ENCODE results near the gene UBAC2.
"Not testable (repeated sequence)": the region's sequence is repeated elsewhere in the genome, so short reads cannot be mapped to it uniquely, and the experiment has no call there.

UBAC2 gene

DNA sequence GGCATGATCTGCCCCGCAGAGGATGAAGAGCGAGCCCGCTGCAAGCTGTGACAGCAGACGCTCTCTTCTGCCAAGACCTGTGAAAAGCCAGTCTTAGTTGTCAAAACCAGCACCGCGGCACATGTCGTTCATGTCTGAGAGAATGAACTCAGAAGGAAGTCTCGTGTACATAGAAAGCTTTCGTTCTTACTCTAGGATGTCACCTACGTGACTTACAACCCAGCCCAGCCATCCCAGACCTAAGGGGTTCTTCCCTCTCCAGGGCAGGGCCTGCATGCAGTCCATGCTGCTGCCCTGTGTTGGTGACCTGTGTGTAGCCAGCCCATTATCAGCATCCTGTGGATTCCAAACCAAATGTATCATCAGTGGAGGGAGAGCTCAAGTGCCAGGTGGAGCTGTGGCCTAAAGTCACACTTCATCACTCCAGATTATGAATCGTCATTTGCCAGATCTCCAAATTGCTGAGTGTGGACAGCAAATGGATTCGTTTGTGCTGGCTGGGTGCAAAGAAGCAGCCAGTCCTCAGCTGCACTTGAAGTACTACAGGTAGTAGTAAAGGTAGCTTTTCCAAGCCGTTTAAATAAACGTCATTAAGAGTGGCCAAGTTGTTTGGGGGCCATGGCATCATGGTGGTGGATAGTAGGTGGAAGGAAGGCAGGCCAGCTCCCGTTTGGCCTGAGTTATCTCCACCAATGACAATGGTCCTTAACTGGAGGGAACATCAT lies 180.4 kb downstream of the UBAC2 start:
- DNase-seq (ENCODE audit: low spot score), result no peak

DNA sequence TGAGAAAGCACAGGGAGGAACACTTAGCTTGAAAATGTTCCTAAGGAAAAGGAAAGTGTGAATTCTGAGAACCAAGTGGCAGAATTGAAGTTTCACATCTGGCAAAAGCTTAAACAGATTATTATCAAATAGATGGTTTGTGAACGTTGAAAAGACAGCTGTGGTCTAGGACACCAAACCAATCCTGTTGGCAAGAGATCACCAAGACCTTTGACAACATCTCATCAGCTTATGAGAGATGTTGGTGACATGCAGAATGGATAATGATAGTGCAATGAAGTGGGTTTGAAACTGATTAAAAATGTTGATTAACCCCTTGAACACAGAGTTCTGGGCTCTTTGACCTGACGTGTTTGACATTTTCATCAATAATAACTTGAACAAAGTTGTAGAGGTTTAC lies 181.1 kb downstream of the UBAC2 start:
- DNase-seq (ENCODE audit: low spot score), result no peak

DNA sequence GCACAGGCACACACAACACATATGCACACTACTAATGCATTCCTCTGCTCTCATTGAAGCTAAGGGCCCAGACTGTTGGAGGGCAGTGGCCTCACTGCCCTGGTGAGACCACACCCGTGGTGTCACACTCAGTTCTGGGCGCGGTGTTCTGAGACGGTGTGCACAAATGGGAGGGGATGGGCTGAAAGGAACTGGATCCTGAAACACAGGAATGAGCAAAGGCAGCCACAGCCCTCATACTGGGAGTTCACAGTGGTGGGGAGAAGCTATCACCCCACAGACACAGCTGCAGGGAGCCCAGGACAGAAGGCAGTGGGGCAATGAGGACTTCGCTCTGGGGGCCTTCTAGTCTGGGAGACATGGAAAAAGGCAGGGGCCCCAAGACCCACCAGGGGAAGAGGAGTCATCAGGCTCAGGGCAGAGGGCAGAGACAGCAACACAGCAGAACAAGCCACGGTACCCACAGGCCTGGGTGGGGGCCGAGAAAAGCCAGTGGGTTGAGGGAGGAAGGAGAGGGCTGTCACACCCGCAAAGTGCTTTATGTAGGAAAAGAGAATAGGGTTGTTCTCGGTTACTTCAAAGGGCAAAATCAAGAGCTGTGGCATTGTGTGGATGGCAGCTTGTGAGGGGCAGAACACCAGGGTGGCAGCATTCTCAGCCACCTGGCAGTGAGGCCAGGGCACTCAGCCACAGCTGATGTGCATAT lies 181.9 kb downstream of the UBAC2 start:
- no peak for DNase-seq (ENCODE audit: low spot score)

DNA sequence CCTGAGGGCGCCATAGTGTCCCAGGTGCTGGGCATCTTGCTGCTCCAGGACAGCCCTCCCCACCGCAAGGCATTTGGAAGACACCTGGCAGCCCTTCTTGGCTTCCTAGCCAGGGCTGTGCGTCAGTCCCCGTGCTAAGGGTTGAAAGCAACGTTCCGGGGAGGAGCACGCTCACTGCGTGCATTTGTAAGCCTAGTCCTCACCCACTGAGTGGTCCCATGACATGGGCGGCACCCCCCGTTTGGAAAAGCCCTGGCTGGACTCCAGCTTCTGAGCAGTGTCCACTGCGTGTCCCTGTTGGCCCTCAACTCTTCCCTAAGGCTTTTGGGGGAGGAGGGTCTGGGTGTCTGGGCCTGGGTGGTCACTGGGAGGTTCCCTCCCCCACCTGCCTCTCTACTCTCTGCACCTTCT lies 182.9 kb downstream of the UBAC2 start:
- no peak for DNase-seq (ENCODE audit: low spot score)

DNA sequence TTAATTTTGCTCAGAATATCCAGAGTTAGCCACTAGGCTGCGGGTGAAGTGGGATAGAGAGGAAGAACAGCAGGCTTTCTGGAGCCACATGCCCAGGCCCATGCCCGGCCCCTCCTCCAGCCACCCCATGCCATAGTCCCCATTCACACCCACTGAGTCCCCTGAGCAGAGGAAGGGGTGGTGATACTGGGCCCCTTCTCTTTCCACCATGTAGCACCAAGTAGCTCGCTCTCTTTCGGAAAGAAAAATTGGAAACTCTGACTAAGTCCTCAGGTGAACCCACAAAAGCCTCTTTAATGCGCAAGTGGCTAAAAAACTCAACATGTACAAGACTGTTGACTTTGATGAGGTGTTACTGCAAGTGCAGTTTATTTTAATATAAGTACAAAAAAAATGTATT lies 183.3 kb downstream of the UBAC2 start:
- DNase-seq (ENCODE audit: low spot score), result no peak

DNA sequence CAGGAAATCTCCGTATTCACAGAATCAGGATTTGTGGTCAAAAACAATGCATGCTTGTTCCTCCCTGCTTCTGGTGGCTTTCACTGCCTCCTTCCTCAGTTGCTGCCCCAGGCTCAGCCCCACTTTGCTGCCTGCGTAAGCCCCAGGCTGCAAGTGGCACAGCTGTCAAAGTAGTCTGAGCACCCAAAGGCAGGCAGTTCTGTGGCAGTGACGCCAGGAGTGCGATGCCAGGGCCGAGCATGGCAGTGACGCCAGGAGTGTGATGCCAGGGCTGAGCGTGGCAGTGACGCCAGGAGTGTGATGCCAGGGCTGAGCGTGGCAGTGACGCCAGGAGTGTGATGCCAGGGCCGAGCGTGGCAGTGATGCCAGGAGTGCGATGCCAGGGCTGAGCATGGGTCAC lies 183.8 kb downstream of the UBAC2 start:
- no peak for DNase-seq (ENCODE audit: low spot score)

DNA sequence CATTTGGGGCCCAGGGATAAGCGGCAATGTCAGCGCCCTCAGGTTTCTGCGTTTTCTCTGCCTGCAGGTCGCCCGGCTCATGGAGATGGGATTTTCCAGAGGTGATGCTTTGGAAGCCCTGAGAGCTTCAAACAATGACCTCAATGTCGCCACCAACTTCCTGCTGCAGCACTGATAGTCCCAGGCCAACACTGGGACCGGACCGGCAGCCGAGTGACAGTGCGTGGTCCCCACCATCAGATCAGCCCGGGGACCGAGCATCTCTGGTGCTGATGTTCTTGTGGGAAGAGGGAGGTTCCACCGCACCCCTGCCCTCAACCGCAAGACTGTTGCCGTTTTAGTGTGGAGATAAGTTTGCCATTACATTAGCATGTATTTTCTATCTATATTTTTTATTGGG lies 184.5 kb downstream of the UBAC2 start:
- no peak for DNase-seq (ENCODE audit: low spot score)

DNA sequence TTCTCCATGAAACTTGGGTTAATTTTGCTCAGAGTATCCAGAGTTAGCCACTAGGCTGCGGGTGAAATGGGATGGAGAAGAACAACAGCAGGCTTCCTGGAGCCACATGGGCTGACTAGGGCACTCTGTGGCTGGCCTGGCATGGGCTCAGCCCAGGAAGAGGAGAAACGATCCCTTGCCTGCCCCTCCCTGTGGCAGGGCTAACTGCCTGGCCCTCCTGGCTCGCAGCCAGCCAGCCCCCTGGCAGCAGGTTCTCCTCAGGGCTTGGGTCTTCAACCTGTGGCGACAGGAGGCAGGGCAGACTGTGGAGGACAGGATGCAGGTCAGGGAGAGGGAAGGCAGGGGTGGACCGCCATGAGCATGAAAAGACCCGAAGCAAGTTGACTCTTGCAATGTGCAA lies 185.3 kb downstream of the UBAC2 start:
- no peak for DNase-seq (ENCODE audit: low spot score)

DNA sequence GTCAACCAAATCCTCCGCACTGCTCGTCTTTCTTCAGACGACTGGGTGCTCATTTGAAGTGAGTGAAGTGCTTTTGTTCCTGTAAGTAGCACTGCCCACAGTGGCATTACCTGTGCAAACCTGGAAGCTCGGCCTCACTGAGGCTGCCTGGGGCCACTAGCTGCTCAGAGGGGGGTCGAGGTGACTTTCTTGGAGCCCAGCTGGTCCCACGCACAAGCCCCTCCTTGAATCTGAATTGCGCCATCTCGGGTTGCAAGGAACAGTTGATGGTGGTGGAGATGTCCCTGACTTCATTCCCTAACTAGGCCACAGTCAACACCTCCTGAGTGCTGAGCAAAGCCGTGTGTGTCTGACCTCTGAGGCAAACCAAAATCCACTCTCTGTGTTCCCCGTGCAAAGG lies 185.8 kb downstream of the UBAC2 start:
- no peak for DNase-seq (ENCODE audit: low spot score)

DNA sequence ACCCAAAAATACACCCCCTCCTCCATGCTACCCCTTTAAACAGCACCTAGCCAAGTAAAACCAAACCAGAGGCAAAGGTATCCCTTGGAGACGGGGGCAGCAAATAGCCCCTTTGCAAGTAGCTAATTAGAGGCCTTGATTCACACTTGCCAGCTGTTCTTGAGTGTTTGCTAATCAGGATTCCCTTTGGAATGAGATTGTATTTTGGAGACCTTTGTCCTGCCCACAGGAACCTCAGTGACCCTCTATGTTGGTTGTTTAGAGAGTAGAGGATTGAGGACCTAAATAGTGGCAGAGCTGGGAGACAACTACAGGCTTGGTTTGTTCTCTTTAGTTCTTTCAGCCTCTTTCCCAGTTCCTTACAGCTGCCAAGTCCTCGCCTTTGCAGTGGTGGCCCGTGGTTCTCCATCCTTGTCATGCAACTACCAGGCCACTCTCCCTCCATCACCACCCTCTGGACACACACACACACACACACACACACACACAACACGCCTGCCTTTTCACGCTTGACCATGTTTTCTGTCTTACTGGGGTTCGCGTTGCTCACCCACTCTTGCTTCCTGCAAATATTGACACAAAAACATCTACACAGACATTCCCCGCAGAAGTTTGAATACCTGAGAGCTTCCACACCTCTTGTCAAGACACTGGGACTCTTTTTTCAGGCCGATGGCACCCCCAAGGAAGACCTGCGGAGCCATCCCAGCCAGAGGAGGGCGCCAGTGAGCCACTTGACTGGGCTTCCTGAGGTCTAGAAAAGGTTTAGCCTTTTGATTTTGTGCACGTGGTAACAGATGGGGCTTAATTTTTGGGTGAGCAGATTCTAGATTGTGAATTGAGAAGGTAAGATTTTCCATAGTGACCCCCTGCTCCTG lies 186.5 kb downstream of the UBAC2 start:
- peak; percentile 22 for DNase-seq (ENCODE audit: low spot score)

DNA sequence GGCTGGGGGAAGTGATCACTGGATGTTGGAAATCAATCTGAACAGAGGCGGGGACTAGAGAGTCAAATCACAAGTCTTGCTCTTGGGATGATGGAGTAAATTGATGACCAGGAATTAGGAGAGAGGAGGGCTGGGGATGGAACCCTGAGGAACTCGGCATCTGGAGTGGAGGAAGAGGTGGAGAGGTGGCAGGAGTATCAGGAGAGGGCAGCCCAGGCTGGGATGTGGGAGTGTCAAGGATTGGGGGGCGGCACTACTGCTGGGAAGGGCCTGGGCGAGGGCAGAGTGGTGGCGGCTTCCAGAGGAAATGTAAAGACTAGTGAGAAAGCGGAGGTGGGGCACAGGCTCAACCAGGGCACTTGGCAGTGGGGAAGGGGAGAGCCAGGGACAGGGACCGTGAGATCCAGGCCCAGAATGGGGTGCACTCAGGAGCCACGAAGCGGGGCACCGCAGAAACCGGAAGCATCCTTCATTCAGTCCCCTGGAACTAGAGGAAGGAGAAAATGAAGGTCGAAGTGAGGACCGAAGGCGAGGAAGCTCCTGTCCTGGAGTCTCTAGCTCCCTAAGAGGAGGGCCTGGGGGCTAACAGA lies 187.8 kb downstream of the UBAC2 start:
- DNase-seq (ENCODE audit: low spot score), result no peak

DNA sequence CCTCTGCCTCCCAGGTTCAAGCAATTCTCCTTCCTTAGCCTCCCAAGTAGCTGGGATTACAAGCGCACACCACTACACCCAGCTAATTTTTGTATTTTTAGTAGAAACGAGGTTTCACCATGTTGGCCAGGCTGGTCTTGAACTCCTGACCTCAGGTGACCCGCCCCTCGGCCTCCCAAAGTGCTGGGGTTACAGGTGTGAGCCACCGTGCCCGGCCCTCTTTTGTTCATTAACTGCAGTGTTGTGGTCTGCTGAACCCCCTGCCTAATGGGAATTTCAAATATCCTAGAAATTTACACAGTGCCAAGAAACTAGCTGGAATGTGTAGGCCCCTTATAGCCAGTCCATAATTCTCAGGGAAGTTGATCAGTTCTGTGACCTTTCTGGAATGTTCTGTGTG lies 188.4 kb downstream of the UBAC2 start:
- not testable (repeated sequence) for DNase-seq (ENCODE audit: low spot score)

DNA sequence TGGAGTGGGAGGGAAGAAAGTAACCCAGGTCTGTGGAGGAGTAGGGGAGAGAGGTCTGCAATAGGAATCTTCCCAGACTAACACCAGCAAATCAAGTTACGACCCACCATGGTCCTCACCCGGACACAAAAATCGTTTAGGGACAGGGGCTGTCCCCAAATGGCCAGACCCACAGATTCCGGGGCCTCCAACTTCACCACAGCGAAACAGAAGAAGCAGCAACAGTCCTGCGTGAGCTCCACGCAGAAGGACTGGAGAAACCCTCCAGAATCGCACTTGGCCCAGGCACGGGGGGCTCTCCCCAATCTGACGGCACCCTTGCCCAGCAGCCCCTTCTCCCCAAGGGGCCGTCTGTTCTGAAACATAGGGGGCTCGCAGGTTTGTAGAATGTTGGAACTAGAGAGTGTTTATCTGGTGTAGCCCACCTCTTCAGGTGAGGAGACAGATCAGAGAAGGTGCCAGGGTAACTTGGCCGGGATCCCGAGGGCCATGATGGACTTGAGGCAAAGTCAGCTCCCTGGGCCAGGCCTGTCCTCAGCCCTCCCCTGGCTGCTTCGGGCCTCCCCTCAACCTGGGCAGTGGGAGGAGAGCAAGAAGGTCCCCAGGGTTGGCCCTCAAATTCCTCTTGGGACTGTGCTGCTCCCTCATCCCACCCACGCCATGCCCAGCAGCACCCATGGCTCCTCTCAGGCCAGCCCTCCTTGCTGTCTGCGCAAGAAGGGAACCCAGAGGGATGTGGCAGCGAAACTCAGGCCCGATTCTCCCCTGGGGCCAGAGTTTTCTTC lies 189.1 kb downstream of the UBAC2 start:
- no peak for DNase-seq (ENCODE audit: low spot score)

DNA sequence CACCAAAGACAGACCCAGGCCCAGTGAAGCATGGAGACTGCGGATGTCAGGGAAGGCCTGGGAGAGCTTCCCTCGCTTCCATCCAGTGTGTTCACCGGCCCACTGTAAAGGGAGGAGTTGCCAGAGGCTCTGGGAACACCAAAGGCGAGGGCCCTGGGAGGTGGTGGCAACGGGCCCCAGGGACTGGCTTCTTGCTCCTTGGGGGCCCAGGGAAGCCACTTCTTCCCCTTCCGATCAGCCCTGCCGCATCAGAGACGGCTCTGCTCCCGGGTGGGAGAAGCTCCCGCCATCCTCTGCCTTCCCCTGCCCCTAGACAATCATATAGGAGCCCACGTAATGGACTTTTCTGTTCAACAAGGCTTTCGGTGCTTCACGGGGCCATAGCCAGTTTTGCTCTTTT lies 189.9 kb downstream of the UBAC2 start:
- no peak for DNase-seq (ENCODE audit: low spot score)

DNA sequence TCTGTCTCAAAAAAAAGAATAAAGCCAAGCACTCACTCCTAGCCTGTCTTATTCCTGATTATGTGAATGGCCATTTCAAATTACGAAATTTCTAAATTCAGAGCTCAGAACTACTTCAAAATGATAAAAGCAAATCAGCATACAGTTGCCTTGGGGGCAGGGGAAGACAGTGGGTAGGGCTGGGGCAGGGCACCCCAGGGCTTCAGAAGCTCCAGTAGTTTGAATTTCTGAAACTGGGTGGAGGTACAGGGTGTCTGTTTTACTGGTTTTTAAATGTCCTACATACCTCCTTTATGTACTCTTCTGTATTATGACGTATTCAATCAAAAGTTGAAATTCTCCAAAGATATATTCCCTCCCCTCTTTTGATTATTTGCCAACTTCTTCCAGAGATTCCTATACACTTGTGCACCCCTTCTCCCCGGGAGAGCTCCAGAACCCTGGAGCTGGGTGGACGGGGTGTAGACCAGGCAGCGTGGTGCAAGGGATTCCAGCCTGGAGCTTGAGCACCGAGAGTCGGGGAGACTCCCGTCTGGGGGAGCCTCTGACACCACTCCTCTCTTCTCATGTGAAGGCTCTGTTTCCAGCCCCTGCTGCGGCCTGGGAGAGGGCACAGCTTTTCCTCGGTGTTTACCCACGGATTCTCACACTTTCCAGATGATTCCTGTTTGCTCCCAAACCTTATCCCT lies 191.3 kb downstream of the UBAC2 start:
- no peak for DNase-seq (ENCODE audit: low spot score)

DNA sequence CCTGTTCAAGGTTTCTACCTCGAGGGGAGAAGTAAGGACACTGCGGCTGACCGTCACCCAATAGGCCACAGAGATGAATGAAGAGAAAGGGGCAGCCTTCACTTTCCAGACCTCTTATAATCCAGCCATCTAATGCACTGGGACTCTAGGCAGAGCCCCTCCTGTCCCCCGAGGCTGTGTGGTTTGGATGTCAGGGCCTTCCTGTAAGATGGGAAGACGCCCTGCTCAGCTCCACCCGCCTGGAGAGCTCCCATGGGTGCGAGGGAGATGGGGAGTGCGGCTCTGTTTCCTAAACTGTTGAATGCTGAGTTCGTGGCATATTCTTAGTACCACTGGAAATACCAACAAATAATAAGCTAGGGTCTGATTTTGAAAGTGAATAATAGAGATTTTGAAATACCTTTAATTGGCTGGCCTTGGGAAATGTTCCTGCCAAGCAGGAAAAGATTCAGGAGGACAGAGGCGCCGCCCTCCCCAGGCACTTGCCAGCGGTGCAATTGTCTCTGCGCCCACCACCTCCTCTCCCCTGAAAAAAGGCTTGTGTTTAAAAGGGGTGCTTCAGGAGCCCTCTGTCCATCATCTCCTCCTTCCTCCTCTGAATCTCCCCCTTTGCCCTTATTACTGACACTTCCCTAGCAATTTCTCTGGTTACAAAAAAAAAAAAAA lies 191.9 kb downstream of the UBAC2 start:
- no peak for DNase-seq (ENCODE audit: low spot score)

DNA sequence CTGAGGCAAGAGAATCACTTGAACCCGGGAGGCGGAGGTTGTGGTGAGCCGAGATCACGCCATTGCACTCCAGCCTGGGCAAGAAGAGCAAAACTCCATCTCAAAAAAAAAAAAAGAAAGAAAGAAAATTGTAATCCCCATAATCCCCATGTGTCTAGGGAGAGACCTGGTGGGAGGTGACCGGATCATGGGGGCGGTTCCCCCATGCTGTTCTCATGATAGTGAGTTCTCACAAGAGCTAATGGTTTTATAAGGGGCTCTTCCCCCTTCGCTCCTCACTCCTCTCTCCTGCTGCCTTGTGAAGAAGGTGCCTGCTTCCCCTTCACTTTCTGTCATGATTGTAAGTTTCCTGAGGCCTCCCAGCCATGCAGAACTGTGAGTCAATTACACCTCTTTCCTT lies 192.7 kb downstream of the UBAC2 start:
- not testable (repeated sequence) for DNase-seq (ENCODE audit: low spot score)

DNA sequence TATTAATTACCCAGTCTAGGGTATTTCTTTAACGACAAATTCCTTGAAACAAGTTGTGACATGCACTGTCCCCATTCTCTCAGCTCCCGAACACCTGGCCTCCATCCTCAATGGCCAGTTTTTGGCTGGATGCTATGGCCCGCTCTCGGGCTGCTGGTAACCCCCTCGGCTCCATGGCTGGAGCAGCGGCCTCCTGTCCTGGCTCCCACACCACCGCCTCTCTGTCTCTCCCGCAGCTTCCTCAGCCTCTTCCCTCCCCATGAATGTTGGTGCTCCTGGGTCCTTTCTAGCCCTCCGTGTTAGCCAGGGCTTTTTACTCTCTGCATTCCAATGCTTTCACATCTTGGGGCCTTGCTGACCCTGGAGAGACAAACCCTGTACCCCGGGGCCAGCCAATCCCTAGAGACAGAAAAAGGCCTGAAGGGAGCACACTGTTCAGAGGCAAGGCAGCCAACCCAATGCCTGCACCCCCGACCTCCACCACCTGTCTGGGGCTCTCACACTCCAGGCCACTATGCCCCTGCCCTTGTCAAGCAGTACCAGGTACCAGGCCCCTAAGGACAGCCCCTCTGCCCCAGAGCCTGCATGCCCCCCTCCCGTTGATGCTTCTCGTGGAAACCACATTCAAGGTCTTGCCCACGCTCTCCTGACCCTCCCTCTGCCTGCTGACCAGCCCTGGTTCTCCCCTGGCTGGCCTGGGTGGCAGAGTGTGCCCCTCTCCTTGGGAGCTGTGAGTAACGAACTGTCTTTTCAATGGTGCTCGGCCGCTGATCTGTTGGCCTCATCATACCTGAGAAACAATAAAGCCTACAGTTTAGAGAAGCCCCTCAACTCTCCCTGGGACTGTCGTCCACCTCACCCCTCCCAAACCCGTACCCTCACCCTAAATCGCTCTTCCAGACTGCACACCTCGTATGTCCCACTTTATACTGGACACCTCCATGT lies 193.4 kb downstream of the UBAC2 start:
- no peak for DNase-seq (ENCODE audit: low spot score)

DNA sequence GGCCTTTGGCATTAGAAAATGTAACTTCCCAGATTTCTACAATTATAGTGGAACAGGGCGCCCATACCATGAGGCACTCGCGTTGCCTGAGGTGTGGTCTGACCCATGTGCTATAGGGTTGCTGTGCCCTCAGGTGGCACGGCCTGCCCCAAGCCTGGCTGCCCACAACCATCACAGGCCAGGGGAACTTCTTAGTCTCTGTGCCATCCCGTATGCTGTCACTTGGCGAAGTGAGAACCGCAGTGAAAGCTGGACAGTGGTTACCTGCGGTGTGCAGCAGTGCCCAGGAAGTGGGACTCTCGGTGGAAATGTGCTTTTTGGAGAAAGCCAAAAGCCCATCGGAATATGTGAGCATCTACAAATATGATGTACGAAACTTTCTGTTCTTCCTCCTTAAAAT lies 194.8 kb downstream of the UBAC2 start:
- no peak for DNase-seq (ENCODE audit: low spot score)

All from AG08395 (cell line).